ENCODE measurements around the gene DNAJC2.

DNAJC2 gene

GRCh38 chr7:103344453-103345149, at the start of gene DNAJC2:
Gene DNAJC2 (minus strand): TSS chr7:103344767. CDS start chr7:103344622, 145 bp downstream.
- peak; percentile 76 for DNase-seq

- DNase-seq: no peak
These were observed 47.4 kb upstream of the DNAJC2 start for GRCh38 chr7:103391976-103392375.

DNA sequence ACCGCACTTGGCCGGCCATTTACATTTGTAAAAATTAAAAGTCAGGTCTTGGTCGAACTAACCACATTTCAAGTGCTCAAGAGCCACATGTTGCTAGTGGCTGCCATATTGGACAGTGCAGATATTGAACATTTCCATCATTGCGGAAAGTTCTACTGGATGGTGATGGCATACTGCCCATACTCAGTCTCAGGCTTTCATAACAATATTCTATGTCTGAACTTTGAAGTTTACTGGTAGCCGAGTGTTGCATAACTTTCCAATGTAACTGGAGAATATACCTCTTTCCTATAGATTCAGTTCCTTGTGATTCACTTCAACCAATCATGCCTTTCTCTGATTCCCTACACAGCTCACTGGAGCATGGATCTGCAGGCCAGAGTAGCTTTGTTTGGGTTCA, 46.6 kb upstream of the DNAJC2 start:
- DNase-seq: no peak

DNA sequence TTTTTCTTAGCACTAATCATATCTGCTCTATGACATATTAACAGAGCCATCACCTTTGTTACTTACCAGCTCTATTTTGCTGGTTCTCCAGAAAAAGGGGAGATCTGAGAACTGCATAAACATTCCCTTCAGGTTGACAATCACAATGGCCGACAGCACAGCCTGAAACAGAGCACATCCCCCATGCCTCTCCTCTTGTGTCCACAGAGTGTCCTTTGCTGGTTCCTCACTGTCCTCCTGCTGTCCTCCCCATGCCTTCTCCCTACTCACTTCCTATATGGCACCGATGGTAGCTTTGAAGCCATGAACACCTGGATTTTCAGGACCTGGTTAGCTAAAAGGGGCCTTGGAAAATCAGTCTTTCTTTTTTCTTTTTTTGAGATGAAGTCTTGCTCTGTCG, 44.7 kb upstream of the DNAJC2 start:
- no peak for DNase-seq

DNA sequence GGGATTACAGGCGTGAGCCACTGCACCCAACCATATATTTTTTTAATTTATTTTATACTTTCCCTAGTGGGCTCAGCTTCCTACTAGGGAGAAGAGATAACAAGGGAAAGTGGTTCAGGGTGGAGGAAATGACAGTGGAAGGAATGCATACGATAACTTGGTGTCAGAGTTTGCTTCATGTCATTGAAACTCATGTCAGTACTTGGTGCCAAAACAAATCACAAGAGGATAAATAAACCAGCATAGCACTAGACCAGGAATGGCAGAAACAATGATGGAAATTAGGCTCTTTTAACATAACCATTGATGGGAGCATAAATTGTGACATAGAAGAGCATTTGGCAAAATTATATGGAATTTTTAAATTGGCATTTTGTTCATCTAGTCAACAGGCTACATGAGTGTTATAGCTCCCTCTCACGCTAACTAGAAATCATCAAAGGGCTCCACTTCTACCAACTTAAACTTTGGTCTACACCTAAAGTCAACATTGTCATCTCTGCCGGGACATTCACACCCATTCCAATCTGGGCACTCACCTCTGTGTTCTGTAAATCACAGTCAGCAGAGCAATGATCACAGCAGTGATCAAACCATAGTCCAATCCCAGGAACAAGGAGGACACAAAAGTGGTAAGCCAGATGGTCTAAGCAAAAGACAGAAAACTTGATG, 44.0 kb upstream of the DNAJC2 start:
- no peak for DNase-seq

DNA sequence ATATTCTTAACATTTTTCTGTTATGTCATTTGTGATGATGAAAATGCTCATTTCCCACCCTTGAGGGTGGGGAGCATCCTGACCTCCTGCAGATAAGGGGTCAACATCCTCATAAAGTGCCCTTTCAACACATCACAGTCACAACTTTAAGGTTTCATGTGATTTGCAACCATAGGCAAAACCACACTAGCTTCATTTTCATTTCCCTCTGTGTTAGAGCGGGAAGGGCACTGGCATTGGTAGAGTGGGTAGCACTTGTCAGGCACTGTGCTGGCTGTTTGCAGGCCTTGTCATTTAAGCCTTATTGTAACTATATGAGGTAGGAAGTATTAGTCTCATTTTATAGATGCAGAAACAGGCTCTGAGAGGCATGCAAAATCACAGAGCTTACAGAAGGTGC, 42.7 kb upstream of the DNAJC2 start:
- DNase-seq: no peak

- no peak for DNase-seq
These were observed 37.5 kb upstream of the DNAJC2 start for GRCh38 chr7:103382032-103382402.

- DNase-seq: no peak
These were observed 36.9 kb upstream of the DNAJC2 start for GRCh38 chr7:103381280-103382031.

GRCh38 chr7:103380395-103381191, 36.0 kb upstream of the DNAJC2 start:
- no peak for DNase-seq

DNA sequence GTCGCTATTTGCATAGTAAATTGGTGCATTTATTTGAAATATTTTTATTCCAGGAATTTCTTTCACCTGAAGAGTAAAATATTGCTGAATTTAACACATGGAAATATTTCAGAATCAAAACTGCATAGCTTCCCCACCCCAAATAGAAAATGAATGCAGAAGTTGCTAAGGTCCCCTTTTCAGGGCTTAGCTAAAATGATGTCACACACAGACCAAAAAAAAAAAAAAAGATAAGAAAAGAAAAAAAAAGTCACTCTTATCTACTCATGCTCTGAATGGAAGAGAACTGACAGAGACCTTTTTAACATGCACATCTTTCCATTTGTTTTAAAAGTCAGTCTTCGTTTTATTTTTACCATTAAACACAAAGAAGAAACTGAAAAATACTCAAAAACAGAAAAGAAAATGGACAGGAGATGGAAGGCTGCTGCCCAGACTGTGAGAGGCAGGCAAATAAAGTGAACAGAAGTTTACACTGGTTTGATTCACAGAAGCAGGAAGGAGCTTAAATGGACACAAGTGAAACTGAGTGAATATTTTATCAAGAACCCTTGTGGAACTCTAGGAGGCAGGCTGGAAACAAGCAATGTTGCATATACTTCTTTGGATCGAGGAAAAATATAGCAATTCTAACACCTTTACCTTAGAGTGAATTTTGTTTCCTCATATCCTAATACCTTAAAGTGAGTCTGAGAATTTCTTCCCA, 34.9 kb upstream of the DNAJC2 start:
- no peak for DNase-seq

DNA sequence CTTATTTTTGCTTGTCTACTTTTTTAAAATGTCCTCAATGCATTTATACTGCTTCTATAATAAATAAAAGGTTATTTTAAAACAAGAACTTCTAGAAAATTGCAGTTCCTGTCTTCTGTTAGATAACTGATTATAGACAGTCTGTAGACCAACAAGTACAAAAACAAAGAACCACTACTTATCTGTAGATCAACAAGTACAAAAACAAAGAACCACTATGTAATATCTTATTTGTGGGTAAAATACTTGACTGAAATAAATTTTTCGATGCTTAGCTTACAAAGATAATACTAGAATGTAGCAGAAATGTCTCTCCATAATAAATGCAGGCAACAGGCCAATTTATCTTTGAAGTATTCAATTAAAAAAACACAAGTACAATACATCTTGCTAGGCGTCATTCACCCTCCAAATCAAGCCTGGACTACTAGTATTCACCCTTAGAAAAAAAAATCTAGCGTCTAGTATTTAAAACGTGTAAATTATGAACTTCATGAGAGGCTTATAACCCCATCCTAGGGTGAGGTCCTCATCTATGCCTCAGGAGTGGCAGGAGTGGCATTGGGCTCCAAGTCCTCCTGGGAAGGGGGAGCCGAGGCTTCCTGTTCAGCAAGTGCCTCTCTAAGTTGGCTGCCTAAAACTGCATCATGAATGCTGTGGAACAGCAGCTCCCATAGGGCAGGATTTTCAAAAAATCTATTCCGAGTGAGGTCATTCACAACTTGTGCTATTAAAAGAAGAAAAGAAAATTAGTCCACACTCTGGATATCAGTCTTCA, 29.5 kb upstream of the DNAJC2 start:
- DNase-seq: no peak

DNA sequence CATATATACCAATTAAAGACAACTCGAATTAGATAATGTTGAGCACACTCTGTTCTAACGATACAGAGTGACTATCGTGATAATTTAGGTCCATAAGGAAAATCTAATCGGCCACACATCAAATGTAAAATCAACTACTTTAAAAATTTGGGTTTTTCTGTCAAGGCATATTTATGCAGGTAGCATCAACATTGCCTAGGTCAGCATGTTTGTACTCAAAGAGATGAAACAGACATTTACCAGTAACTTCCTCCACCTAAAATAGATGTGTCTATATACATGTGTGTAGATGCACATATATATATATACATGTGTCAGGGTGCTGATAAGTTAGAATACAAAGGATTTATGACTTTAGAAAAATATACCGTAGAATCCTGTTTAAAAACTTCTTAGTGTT, 24.9 kb upstream of the DNAJC2 start:
- DNase-seq: no peak

DNA sequence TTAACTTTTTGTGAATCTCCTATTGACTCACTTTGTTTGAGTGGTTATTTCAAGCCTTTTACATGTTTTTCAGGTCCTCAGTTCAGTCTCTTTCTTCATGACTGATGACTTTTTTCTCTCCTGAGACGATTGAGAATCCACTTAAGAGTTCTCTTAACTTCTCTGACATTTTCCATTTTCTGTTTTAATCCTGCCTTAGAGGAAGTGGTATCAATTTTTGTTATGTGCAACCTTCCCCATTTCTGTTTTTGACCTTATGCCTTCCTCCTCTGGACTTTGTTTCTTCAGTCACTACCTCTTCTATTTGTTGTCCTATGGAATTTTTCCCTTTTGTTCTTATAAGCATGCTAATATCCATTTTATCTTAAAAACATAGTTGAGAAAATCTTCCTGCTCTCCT, 5.2 kb upstream of the DNAJC2 start:
- DNase-seq: no peak

DNA sequence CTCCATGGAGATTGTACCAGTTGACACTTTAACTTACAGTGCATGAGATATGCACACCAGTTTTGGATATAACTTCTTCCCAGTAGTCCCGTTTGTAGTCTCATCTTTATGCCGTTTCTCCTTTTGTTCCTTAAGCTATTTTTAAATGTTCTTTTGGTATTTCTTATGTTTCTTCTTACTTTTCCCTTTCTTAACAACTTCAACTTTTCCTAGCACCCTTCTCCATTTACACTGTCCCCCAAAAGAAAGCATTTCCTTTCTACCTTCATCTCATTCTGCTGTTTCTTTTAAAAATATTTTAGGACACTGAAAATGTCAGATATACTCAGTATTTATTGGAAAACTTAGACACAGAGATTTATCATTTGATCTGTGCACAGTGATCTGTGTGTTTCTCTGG, 4.4 kb upstream of the DNAJC2 start:
- DNase-seq: no peak

DNA sequence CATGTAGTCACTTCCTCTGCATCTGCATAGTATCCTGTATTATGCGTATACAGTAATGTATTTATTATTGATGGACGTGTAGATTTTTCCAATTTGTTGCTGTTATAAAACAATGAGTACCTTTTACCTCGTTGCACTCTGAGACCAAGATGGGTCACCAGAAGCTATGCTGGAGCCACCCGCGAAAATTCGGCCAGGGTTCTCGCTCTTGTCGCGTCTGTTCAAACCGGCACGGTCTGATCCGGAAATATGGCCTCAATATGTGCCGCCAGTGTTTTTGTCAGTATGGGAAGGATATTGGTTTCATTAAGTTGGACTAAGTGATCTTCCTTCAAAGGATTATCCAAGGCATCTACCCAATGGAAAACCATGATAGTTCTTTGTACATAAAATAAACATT, 3.9 kb upstream of the DNAJC2 start:
- no peak for DNase-seq

- peak; percentile 63 for DNase-seq
These were observed 3.1 kb upstream of the DNAJC2 start, which contains the start of gene PSMC2 for GRCh38 chr7:103347507-103348267. Gene PSMC2 (plus strand): TSS chr7:103347643. CDS start chr7:103347712, 69 bp downstream.

DNA sequence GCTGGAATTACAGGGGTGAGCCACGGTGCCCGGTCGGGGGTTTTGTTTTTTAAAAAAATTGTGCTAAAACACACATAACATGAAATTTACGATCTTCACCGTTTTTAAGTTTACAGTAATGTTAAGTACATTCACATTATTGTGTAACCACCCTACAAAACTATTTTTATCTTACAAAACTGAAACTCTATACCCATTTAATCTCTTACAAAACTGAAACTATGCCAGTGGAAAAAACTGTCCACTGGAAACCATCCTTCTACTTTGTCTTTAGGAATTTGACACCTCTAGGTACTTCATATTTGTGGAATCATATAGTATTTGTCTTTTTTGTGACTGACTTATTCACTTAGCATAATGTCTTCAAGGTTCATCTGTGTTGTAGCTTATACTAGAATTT, 1.8 kb upstream of the DNAJC2 start:
- DNase-seq: no peak

DNA sequence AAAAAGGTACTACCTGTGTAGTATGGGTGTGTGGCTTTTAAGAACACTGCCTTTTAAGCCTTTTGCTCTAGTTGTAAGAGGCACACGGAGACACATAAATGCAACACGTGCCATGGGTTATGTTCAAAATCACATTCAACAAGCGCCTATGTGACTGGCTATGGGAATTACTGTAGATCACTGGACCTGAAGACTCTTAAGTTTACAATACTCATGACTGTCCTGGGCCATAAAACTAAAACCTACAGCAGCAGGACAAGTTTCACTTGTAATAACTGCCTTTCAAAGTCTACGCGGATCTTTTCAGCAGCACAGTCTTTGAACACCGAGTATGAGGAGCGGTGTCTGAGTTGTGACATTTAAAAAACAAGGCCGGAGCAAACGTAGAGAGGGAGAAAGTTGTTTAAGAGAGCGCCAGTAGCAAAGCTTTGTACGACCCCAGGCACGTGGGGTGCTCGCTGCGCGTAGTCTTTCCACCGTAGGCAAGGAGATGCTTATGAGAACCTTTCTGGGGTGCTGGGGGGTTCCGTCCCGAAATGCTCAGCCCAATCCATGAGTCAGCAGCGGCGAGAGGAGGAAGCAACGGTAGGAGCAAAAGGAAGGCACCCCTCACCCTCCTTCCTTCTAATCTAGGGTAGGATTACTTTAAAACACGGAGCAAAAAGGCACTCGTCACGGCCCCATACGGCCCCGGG, 662 bp downstream of the DNAJC2 start:
- DNase-seq: no peak

DNA sequence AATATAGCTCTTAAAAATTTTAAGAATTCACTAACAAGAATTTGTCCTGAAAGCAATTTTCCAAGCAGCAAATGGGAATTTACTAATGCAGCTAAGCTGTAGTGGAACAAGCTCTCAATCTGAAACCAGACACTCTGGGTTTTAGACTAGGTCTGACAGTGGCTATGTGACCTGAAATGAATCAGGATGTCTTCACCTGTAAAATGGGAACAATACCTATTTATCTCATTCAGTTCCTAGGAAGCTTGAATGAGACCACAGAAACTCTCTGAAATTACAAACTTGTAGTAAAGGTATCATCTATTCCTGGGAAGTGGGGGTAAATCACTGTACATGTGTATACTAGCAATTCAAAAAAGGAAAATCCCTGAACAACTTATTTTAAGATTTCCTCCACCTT, 1.2 kb downstream of the DNAJC2 start:
- DNase-seq: no peak

GRCh38 chr7:103341466-103341865, 3.1 kb downstream of the DNAJC2 start:
- no peak for DNase-seq

Measured in NCI-H1048 (cell line).